ENCODE data around the gene NUTF2.
A peak's percentile ranks its signal among the peaks of the same experiment; 100 is the strongest.

The NUTF2 gene

GRCh38 chr16:67856927-67857546 is 10.3 kb downstream of the NUTF2 start:
- Histone ChIP-seq H3K27ac (no peak overlapping the region), H3K79me2 (peaks cover 68% of the 10 kb centered on the region), H3K9ac (no peak overlapping the region), H3K27me3 (ENCODE audit: control insufficient read depth, insufficient read depth, low read length) (no peaks in the 10 kb centered on the region), H3K4me1 (peaks cover 14% of the 10 kb centered on the region), H3K4me2 (ENCODE audit: low read length) (no peak overlapping the region), H3K36me3 (ENCODE audit: control insufficient read depth, insufficient read depth, low read length) (no peaks in the 10 kb centered on the region), H3K4me3 (ENCODE audit: low read depth, low read length) (no peak overlapping the region), H2AFZ (no peak overlapping the region), H3K9me3 (ENCODE audit: control insufficient read depth, low read length) (no peaks in the 10 kb centered on the region)
- no peak for TF ChIP-seq CTCF (IDR thresholded peaks at IDR 0.05)

- Histone ChIP-seq H3K9me3 (ENCODE audit: control insufficient read depth, low read length) (no peaks in the 10 kb centered on the region), H2AFZ (no peak overlapping the region), H3K4me1 (peaks cover 14% of the 10 kb centered on the region), H3K4me2 (ENCODE audit: low read length) (no peak overlapping the region), H3K27me3 (ENCODE audit: control insufficient read depth, insufficient read depth, low read length) (no peaks in the 10 kb centered on the region), H3K27ac (peak overlapping the region; percentile 62), H3K4me3 (ENCODE audit: low read depth, low read length) (no peak overlapping the region), H3K9ac (no peak overlapping the region), H3K79me2 (peaks cover 69% of the 10 kb centered on the region), H3K36me3 (ENCODE audit: control insufficient read depth, insufficient read depth, low read length) (no peaks in the 10 kb centered on the region)
- no peak for TF ChIP-seq CTCF (IDR thresholded peaks at IDR 0.05)
These were observed 11.0 kb downstream of the NUTF2 start for GRCh38 chr16:67857547-67858233.

GRCh38 chr16:67858500-67858899 is 11.8 kb downstream of the NUTF2 start:
- Histone ChIP-seq H3K4me3 (ENCODE audit: low read depth, low read length) (no peak overlapping the region), H3K36me3 (ENCODE audit: control insufficient read depth, insufficient read depth, low read length) (no peaks in the 10 kb centered on the region), H3K27me3 (ENCODE audit: control insufficient read depth, insufficient read depth, low read length) (no peaks in the 10 kb centered on the region), H2AFZ (no peak overlapping the region), H3K4me1 (peaks cover 14% of the 10 kb centered on the region), H3K79me2 (peaks cover 63% of the 10 kb centered on the region), H3K9ac (no peak overlapping the region), H3K9me3 (ENCODE audit: control insufficient read depth, low read length) (no peaks in the 10 kb centered on the region), H3K4me2 (ENCODE audit: low read length) (no peak overlapping the region), H3K27ac (peak overlapping the region; percentile 62)
- no peak for TF ChIP-seq CTCF (IDR thresholded peaks at IDR 0.05)

- peaks cover 42% of the 10 kb centered on the region for H3K79me2 ChIP-seq
- H3K4me1 ChIP-seq, result peaks cover 9% of the 10 kb centered on the region
- no peaks in the 10 kb centered on the region for H3K27me3 ChIP-seq (ENCODE audit: control insufficient read depth, insufficient read depth, low read length)
- TF ChIP-seq CTCF (IDR thresholded peaks at IDR 0.05), result no peak
- H3K4me3 ChIP-seq (ENCODE audit: low read depth, low read length), result no peak overlapping the region
- no peak overlapping the region for H3K4me2 ChIP-seq (ENCODE audit: low read length)
- H2AFZ ChIP-seq, result no peak overlapping the region
- H3K27ac ChIP-seq, result no peak overlapping the region
- H3K9me3 ChIP-seq (ENCODE audit: control insufficient read depth, low read length), result no peaks in the 10 kb centered on the region
- no peaks in the 10 kb centered on the region for H3K36me3 ChIP-seq (ENCODE audit: control insufficient read depth, insufficient read depth, low read length)
- no peak overlapping the region for H3K9ac ChIP-seq
These were observed 14.1 kb downstream of the NUTF2 start for GRCh38 chr16:67860589-67861398.
